GM19372 (cell line): ENCODE results near the gene RASSF1.

Experiments
- ATAC-seq: cut with Tn5 transposase; IDR thresholded peaks from one replicate; pipeline ENCODE4 v1.9.1; 2021; ENCODE audit warnings: mild to moderate bottlenecking, low read depth, moderate library complexity; ENCODE audit not compliant: unreplicated experiment

Gene RASSF1

GRCh38 chr3:50340448-50341329, at the start of gene RASSF1:
Gene RASSF1, minus strand, starts transcription at chr3:50340836. Its CDS starts 31 bp downstream, at chr3:50340805.
- ATAC-seq, result no peak

GRCh38 chr3:50389414-50389767, 48.8 kb upstream of the RASSF1 start:
- ATAC-seq, result no peak

GRCh38 chr3:50388720-50389413, 48.2 kb upstream of the RASSF1 start:
- no peak for ATAC-seq

GRCh38 chr3:50388016-50388719, 47.5 kb upstream of the RASSF1 start:
- ATAC-seq, result no peak

GRCh38 chr3:50385754-50386153, 45.1 kb upstream of the RASSF1 start:
- no peak for ATAC-seq

GRCh38 chr3:50383750-50384149, 43.1 kb upstream of the RASSF1 start:
- no peak for ATAC-seq

GRCh38 chr3:50382722-50383121, 42.1 kb upstream of the RASSF1 start:
- ATAC-seq, result no peak

GRCh38 chr3:50381383-50381782, 40.7 kb upstream of the RASSF1 start:
- no peak for ATAC-seq

- no peak for ATAC-seq
Observed at GRCh38 chr3:50380405-50381085, 39.9 kb upstream of the RASSF1 start.

- ATAC-seq, result no peak
Observed at GRCh38 chr3:50378757-50379156, 38.1 kb upstream of the RASSF1 start.

- ATAC-seq, result no peak
Observed at GRCh38 chr3:50378024-50378423, 37.4 kb upstream of the RASSF1 start.

- ATAC-seq, result no peak
Observed at GRCh38 chr3:50375258-50375931, 34.8 kb upstream of the RASSF1 start.

- no peak for ATAC-seq
Observed at GRCh38 chr3:50374363-50375257, 34.0 kb upstream of the RASSF1 start.

- no peak for ATAC-seq
Observed at GRCh38 chr3:50373146-50374051, 32.8 kb upstream of the RASSF1 start.

- ATAC-seq, result no peak
Observed at GRCh38 chr3:50372349-50372748, 31.7 kb upstream of the RASSF1 start.

- ATAC-seq, result no peak
Observed at GRCh38 chr3:50371133-50371685, 30.6 kb upstream of the RASSF1 start.

- ATAC-seq, result no peak
Observed at GRCh38 chr3:50370594-50370993, 30.0 kb upstream of the RASSF1 start.
